Stimulated activated CD8-positive, alpha-beta memory T cell treated with anti-CD3 and anti-CD28 coated beads, Interleukin-12 subunit alpha, Interleukin-12 subunit beta, amount 100 ng/mL, for 4 hours (primary cell): Measurements from ENCODE around the gene KCNJ15.

Experiments
- DNase-seq: peaks from one replicate; pipeline ENCODE4 v3.0.0-alpha.2; 2020; ENCODE audit warnings: low read depth

The KCNJ15 gene

GRCh38 chr21:38299671-38300070 lies 42.9 kb downstream of the KCNJ15 start:
- DNase-seq = no peak

DNA sequence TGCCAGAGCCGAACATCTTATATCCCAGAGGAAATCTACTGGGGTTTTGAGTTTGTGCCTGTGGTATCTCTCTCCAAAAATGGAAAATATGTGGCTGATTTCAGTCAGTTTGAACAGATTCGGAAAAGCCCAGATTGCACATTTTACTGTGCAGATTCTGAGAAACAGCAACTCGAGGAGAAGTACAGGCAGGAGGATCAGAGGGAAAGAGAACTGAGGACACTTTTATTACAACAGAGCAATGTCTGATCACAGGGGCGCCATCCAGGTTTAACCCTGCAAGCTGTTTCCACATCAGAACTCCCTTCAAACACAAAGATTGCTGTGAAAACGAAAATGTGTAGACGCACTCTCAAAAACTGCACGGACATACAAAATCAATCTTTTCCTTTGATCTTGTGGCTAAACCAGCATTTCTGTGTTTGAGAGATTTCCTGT lies 43.4 kb downstream of the KCNJ15 start:
- DNase-seq = no peak

- DNase-seq = no peak
Measured at GRCh38 chr21:38301321-38302214, 44.8 kb downstream of the KCNJ15 start.

- no peak for DNase-seq
Measured at GRCh38 chr21:38303300-38303699, 46.5 kb downstream of the KCNJ15 start.

DNA sequence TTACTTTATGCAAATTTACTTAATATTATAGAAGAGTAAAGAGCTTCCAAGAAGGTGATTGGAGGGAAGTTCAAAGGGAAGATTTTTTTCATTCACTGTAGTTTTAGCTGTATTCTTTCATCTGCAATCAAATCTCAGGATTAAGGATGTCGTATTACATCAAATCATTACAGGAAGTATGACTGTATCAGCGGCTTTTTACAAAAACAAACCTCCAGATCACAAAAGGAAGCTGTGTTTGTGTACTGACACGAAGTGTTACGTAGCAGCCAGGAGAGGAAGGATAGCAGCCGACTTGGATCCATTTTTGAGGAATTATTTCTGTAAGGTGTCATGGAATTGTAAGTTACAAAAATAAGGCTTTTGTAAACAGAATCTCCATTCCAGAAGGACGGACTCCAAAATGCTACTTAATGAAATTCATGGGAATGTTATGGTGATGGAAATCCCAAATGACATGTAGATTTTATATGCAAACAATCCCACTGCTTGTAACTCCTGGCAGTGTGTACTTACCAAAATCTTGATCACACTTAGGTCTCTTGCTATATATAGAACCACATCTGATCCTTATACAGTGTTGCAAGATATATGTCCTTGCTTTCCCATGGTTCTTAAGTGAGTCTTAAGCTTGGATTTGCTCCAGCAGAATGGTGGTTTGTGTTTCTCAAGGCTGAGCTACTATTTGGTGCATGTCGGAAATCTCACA lies 49.8 kb downstream of the KCNJ15 start:
- DNase-seq = no peak

- no peak for DNase-seq
Measured at GRCh38 chr21:38307771-38308531, 51.2 kb downstream of the KCNJ15 start.

- DNase-seq = no peak
Measured at GRCh38 chr21:38308532-38309119, 51.8 kb downstream of the KCNJ15 start.

GRCh38 chr21:38310646-38311485 lies 54.1 kb downstream of the KCNJ15 start:
- no peak for DNase-seq

- DNase-seq = no peak
Measured at GRCh38 chr21:38311765-38312164, 55.0 kb downstream of the KCNJ15 start.

- DNase-seq = no peak
Measured at GRCh38 chr21:38312822-38313221, 56.0 kb downstream of the KCNJ15 start.

DNA sequence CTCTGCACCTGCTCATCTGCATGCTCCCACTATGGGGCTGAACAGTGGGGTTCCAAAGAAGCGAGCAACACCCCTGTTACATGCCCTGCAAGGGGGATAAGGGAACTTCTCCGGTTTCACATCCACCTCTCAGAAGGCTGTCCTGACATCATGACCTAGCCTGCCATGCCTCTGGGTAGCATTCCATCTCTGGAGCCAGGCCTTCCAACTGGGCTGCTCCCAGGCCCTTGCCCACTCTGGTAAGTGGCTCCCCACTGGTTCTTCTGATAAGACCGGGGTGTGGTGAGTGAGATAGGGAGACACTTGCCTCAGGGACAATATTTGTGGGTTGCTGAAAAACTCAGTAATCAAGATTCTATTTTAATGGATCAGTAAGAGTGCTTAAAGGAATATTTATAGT lies 57.8 kb downstream of the KCNJ15 start:
- DNase-seq = no peak

GRCh38 chr21:38315122-38315521 lies 58.3 kb downstream of the KCNJ15 start:
- DNase-seq = no peak

DNA sequence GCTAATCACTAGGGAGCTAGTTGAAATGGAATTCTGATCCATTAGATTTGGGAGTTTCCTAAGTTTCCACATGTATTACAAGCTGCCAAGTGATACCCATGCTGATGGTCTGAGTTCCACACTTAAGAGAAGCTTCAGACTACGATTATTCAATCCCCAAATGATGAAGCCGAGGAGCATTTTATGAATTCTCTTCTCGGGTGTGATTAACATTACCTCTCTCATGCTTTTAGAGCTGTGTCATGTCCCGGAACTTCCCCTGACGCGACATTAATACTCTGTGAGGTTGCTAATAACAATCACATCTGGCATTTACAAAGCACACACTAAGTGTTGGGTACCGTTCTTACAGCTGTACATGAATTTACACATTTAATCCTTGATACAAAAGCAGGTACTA lies 63.0 kb downstream of the KCNJ15 start:
- no peak for DNase-seq

DNA sequence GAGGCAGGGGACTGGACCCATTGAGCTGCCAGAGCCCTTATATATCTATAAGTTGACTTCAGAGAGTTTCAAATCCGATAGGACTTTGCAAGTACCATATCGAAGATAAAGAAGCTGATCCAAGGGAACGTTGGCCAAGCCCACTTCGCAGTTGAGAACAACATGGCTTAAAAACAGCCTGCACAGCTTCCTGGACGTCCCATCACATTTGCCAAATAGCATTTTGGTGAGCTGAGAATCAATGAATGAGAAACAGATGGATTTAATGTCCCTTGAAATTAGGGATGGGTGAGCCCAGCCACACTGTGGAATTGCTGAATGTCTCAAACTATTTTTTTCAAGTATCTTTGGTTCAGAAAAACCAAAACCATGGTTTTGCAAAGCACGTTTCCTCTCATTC lies 64.8 kb downstream of the KCNJ15 start:
- DNase-seq = no peak

DNA sequence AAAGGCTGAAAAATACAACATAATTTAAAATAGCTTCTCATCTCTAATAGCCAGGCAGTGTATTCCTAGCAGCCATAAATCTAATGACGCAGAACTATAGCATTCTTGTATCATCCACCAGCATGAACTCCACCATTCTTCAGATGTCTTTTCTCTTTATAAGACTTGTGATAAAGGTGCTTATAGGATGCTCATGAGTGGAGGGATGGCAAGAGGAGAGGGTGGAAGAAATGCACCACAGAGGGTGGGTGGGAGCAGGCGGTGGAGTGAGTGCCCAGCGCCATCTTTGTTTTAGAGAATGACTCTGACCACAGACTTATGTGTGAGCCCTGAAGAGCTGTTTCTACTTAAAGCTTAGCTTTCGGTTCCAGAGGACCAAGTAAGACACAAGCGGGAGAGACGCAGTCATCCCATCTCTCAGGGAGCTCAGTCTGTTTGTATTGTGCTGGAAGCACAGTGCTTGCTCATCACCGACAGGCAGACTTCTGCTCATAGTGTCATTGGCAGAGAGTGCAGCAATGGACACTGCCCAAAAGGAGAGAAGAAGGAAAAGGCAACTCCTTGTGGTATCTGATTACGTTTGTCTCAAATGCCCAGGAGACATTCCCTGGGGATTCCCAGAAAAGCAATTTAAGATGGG lies 65.6 kb downstream of the KCNJ15 start:
- no peak for DNase-seq

DNA sequence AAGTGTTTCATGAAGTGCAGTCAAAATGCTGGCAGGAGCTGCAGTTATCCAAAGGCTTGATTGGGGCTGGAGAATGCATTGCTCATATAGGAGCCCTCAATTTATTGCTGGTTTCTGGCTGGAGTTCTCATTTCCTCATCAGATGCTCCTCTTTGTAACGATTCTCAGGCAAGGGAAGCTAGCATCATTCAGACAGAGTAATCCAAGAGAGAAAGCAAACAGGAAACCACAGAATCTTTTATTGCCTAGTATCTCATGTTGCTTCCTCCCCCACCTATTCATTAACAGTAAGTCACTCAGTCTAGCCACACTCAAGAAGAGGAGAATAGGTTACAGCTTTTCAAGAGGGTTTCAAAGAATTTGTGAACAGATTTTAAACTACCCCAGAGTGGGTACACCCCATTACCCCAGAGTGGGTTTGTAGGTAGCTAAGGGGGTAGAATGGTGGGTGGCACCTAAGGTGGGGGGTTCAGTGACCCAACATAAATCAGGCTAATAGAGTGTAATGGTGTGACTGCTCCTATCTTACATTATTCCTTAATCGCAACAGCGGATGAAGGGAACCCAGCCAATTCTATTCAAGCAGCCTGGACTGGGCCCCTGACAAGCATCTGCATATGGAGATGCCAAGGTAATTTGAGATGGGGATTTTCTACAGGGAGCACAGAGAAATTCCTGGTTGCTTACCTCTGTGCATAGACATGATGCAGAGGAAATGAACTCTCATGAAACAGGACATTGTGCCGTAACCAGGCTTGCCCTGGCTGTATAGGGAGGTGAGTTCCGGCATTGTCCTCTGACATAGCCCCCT lies 67.1 kb downstream of the KCNJ15 start:
- no peak for DNase-seq

GRCh38 chr21:38325216-38325615 lies 68.4 kb downstream of the KCNJ15 start:
- no peak for DNase-seq

- no peak for DNase-seq
Measured at GRCh38 chr21:38325731-38326420, 69.1 kb downstream of the KCNJ15 start.

- DNase-seq = no peak
Measured at GRCh38 chr21:38326429-38326828, 69.6 kb downstream of the KCNJ15 start.
